Measurements from ENCODE around the gene SPATA18.
"Not testable (repeated sequence)": the region's sequence is repeated elsewhere in the genome, so short reads cannot be mapped to it uniquely, and the experiment has no call there.

Gene SPATA18

GRCh38 chr4:52106191-52106590 lies 55.1 kb downstream of the SPATA18 start:
- DNase-seq (ENCODE audit: low read depth, low spot score): no peak

- no peak for DNase-seq (ENCODE audit: low read depth, low spot score)
Measured at GRCh38 chr4:52106660-52107059, 55.6 kb downstream of the SPATA18 start.

GRCh38 chr4:52107336-52107735 lies 56.2 kb downstream of the SPATA18 start:
- no peak for DNase-seq (ENCODE audit: low read depth, low spot score)

GRCh38 chr4:52107745-52108144 lies 56.6 kb downstream of the SPATA18 start:
- DNase-seq (ENCODE audit: low read depth, low spot score): no peak

- no peak for DNase-seq (ENCODE audit: low read depth, low spot score)
Measured at GRCh38 chr4:52110171-52110570, 59.1 kb downstream of the SPATA18 start.

- DNase-seq (ENCODE audit: low read depth, low spot score): no peak
Measured at GRCh38 chr4:52111995-52112394, 60.9 kb downstream of the SPATA18 start.

GRCh38 chr4:52112411-52112810 lies 61.3 kb downstream of the SPATA18 start:
- DNase-seq (ENCODE audit: low read depth, low spot score): no peak

GRCh38 chr4:52116641-52117040 lies 65.5 kb downstream of the SPATA18 start:
- no peak for DNase-seq (ENCODE audit: low read depth, low spot score)

- DNase-seq (ENCODE audit: low read depth, low spot score): no peak
Measured at GRCh38 chr4:52126226-52126625, 75.1 kb downstream of the SPATA18 start.

- no peak for DNase-seq (ENCODE audit: low read depth, low spot score)
Measured at GRCh38 chr4:52126966-52127365, 75.9 kb downstream of the SPATA18 start.

- DNase-seq (ENCODE audit: low read depth, low spot score): no peak
Measured at GRCh38 chr4:52135171-52135570, 84.1 kb downstream of the SPATA18 start.

GRCh38 chr4:52137152-52137551 lies 86.0 kb downstream of the SPATA18 start:
- not testable (repeated sequence) for DNase-seq (ENCODE audit: low read depth, low spot score)

GRCh38 chr4:52142816-52143215 lies 91.7 kb downstream of the SPATA18 start:
- no peak for DNase-seq (ENCODE audit: low read depth, low spot score)

- DNase-seq (ENCODE audit: low read depth, low spot score): no peak
Measured at GRCh38 chr4:52143815-52144214, 92.7 kb downstream of the SPATA18 start.

GRCh38 chr4:52144372-52144771 lies 93.3 kb downstream of the SPATA18 start:
- no peak for DNase-seq (ENCODE audit: low read depth, low spot score)
